Progenitor cell of endocrine pancreas (in vitro differentiated cells): Measurements from ENCODE around the gene ARID3B. TPM values are rescaled to one million over a fixed set of nuclear protein-coding genes. Genes with fewer than 3 reads are reported as not detected.

Experiments used
- DNase-seq: peaks from one replicate; pipeline ENCODE4 v3.0.0; 2021; ENCODE audit warnings: low spot score; ENCODE audit not compliant: unreplicated experiment
- H3K27ac Mint-ChIP-seq: 2 replicates; pipeline ENCODE4 v1.8.0; 2021; ENCODE audit warnings: mild to moderate bottlenecking, moderate library complexity, mixed read lengths
- H3K27me3 Mint-ChIP-seq: 2 replicates; pipeline ENCODE4 v1.8.0; 2021; ENCODE audit warnings: mixed read lengths
- H3K36me3 Mint-ChIP-seq: 2 replicates; pipeline ENCODE4 v1.8.0; 2022; ENCODE audit warnings: mixed read lengths; ENCODE audit not compliant: insufficient read depth
- H3K4me1 Mint-ChIP-seq: 2 replicates; pipeline ENCODE4 v1.8.0; 2021; ENCODE audit warnings: low read depth, mixed read lengths
- H3K4me3 Mint-ChIP-seq: 2 replicates; pipeline ENCODE4 v1.8.0; 2021; ENCODE audit warnings: low read depth, mild to moderate bottlenecking, moderate library complexity, mixed read lengths
- H3K9me3 Mint-ChIP-seq: 2 replicates; pipeline ENCODE4 v1.8.0; 2021; ENCODE audit warnings: low read depth, mixed read lengths
- CTCF ChIP-seq: fragments of 200-600 bp; sonication (generic); IDR thresholded peaks from one replicate; pipeline ENCODE4 v1.5.0; 2021; ENCODE audit warnings: antibody characterized with exemption, mild to moderate bottlenecking; ENCODE audit not compliant: unreplicated experiment
- total RNA-seq: library from RNA; stranded (reverse); gene quantifications from 2 replicates; pipeline ENCODE4 v1.2.1, GENCODE V29; 2021

Gene ARID3B
- total RNA-seq, 1 donor from 2014 or later = 81.9 TPM

GRCh38 chr15:74642348-74642733 is 101.3 kb downstream of the ARID3B start:
- peak overlapping the region; percentile 96 for H3K27ac Mint-ChIP-seq

GRCh38 chr15:74642734-74643664 is 102.0 kb downstream of the ARID3B start:
- Mint-ChIP-seq H3K4me3 (peak overlapping the region; percentile 20), H3K36me3 (peaks cover 6% of the 10 kb centered on the region), H3K27me3 (no peaks in the 10 kb centered on the region), H3K27ac (peak overlapping the region; percentile 96), H3K9me3 (no peaks in the 10 kb centered on the region), H3K4me1 (peaks cover 32% of the 10 kb centered on the region)
- no peak for DNase-seq
- TF ChIP-seq CTCF = no peak

More at GRCh38 chr15:74642348-74642733, 101.3 kb downstream of the ARID3B start:
- H3K4me3 Mint-ChIP-seq = peak overlapping the region; percentile 20
- DNase-seq = no peak
- TF ChIP-seq CTCF = no peak
- no peaks in the 10 kb centered on the region for H3K27me3 Mint-ChIP-seq
- peaks cover 9% of the 10 kb centered on the region for H3K36me3 Mint-ChIP-seq
- H3K4me1 Mint-ChIP-seq = peaks cover 32% of the 10 kb centered on the region
- no peaks in the 10 kb centered on the region for H3K9me3 Mint-ChIP-seq

GRCh38 chr15:74643665-74644204 is 102.7 kb downstream of the ARID3B start:
- H3K27me3 Mint-ChIP-seq = no peaks in the 10 kb centered on the region
- peaks cover 9% of the 10 kb centered on the region for H3K36me3 Mint-ChIP-seq
- no peak for DNase-seq
- H3K9me3 Mint-ChIP-seq = no peaks in the 10 kb centered on the region
- peaks cover 32% of the 10 kb centered on the region for H3K4me1 Mint-ChIP-seq
- peak overlapping the region; percentile 96 for H3K27ac Mint-ChIP-seq
- H3K4me3 Mint-ChIP-seq = peak overlapping the region; percentile 23
- TF ChIP-seq CTCF = no peak

DNA sequence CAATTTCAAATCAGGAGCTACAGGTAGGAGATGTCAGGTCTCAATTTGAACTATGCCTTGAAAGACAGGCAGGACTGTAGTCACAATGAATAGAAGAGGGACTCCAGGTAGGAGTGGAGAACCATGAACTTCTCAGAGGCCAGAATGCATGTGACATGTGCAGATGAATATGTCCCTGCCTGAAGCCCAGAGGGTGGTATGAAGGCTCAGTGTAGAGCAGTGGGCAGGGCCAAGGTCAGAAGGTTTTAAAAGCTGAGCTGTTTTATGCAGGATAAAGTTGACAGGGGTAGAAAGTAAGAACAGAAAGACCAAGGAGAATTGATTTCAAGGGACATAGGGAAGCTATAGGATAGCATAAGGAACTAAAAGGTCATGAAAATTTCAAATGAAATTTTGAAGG is 105.5 kb downstream of the ARID3B start:
- Mint-ChIP-seq H3K4me1 (peaks cover 33% of the 10 kb centered on the region), H3K9me3 (no peaks in the 10 kb centered on the region), H3K36me3 (peaks cover 5% of the 10 kb centered on the region), H3K27me3 (no peaks in the 10 kb centered on the region), H3K27ac (peak overlapping the region; percentile 30), H3K4me3 (no peak overlapping the region)
- TF ChIP-seq CTCF = no peak
- DNase-seq = no peak

Other genes starting within 250 kb of the ARID3B start
- 1.6 and 2.0 TPM in 2 replicates for gene CYP11A1, start 173.6 kb upstream of the ARID3B start, total RNA-seq
- gene SEMA7A, start 107.3 kb upstream of the ARID3B start, total RNA-seq = 1.9 and 2.6 TPM in 2 replicates
- gene UBL7, start 80.1 kb upstream of the ARID3B start, total RNA-seq = 45.9 and 53.7 TPM in 2 replicates
- 74.5 and 76.0 TPM in 2 replicates for gene CLK3, start 74.6 kb downstream of the ARID3B start, total RNA-seq
- 61.6 and 62.6 TPM in 2 replicates for gene EDC3, start 154.8 kb downstream of the ARID3B start, total RNA-seq
- 1.5 and 2.8 TPM in 2 replicates for gene CYP1A1, start 184.3 kb downstream of the ARID3B start, total RNA-seq
- not detected in 2 replicates for gene CYP1A2, start 207.6 kb downstream of the ARID3B start, total RNA-seq
- gene CSK, start 240.9 kb downstream of the ARID3B start, total RNA-seq = 70.9 and 72.4 TPM in 2 replicates